Measurements from ENCODE around the gene PHF19. TPM values are rescaled to one million over a fixed set of nuclear protein-coding genes. Genes with fewer than 3 reads are reported as not detected.

PHF19 gene
- total and polyA plus RNA-seq, 4 experiments from 2014 or later, result 15.4 to 201 (median 106) TPM

- Histone ChIP-seq H3K9me3 (ENCODE audit: control insufficient read depth in 1 of 2, low read length in 2 of 2) (no peaks in the 10 kb centered on the region), H3K27ac (ENCODE audit: low read depth, low read length) (no peak overlapping the region), H3K36me3 (ENCODE audit: insufficient read depth, low read length) (peaks cover 63% of the 10 kb centered on the region), H3K4me3 (ENCODE audit: low read length in 2 of 2) (no peak overlapping the region), H3K4me1 (ENCODE audit: insufficient read depth, low read length) (no peaks in the 10 kb centered on the region), H3K27me3 (ENCODE audit: insufficient read depth, low read length) (no peaks in the 10 kb centered on the region)
- H3K27me3 Mint-ChIP-seq, result no peaks in the 10 kb centered on the region
- intact Hi-C loops (cut with micrococcal nuclease), result no loop called here
- CTCF ChIA-PET (ENCODE audit: partially characterized antibody), result interaction anchor here (1.3 to 1.6 kb wide), 3 partner anchors 10 to 79 kb away, joined by 3 read pairs; no protein-coding TSS in a partner anchor
- H3K4me1 Mint-ChIP-seq, result peaks cover 0 to 1% (median 0%) of the 10 kb centered on the region in 4 donors
- peaks cover 41 to 82% of the 10 kb centered on the region in 2 donors for H3K36me3 Mint-ChIP-seq
- DNase-seq, result no peak
- H3K27ac Mint-ChIP-seq, result peak overlapping the region in 3 of 7 donors; percentile 29 to 66 (median 30)
- no peaks in the 10 kb centered on the region for H3K9me3 Mint-ChIP-seq
- H3K4me3 Mint-ChIP-seq, result no peak overlapping the region
- POLR2A ChIA-PET (ENCODE audit: partially characterized antibody), result interaction anchor here (1.8 to 74.5 kb wide), 4 partner anchors 10 to 56 kb away, joined by 10 to 5577 read pairs (median 24); partner anchors contain the start of gene TRAF1
Measured at GRCh38 chr9:120857902-120858301, 19.1 kb downstream of the PHF19 start.

- Histone ChIP-seq H3K36me3 (ENCODE audit: insufficient read depth, low read length) (peaks cover 63% of the 10 kb centered on the region), H3K9me3 (ENCODE audit: control insufficient read depth in 1 of 2, low read length in 2 of 2) (no peaks in the 10 kb centered on the region), H3K27me3 (ENCODE audit: insufficient read depth, low read length) (no peaks in the 10 kb centered on the region), H3K4me3 (ENCODE audit: low read length in 2 of 2) (no peak overlapping the region), H3K4me1 (ENCODE audit: insufficient read depth, low read length) (no peaks in the 10 kb centered on the region), H3K27ac (ENCODE audit: low read depth, low read length) (no peak overlapping the region)
- peaks cover 0 to 3% (median under 1%) of the 10 kb centered on the region in 4 donors for H3K4me1 Mint-ChIP-seq
- no peaks in the 10 kb centered on the region for H3K27me3 Mint-ChIP-seq
- H3K4me3 Mint-ChIP-seq, result no peak overlapping the region
- intact Hi-C loops (cut with micrococcal nuclease), result no loop called here
- DNase-seq, result no peak
- H3K27ac Mint-ChIP-seq, result peak overlapping the region in 2 of 7 donors; percentile 29 to 85
- POLR2A ChIA-PET (ENCODE audit: partially characterized antibody), result interaction anchor here (1.8 to 74.5 kb wide), 5 partner anchors 11 to 56 kb away, joined by 10 to 5577 read pairs (median 19); partner anchors contain the start of gene TRAF1
- peaks cover 42 to 82% of the 10 kb centered on the region in 2 donors for H3K36me3 Mint-ChIP-seq
- CTCF ChIA-PET (ENCODE audit: partially characterized antibody), result interaction anchor here (1.3 to 1.6 kb wide), 3 partner anchors 10 to 79 kb away, joined by 3 read pairs; no protein-coding TSS in a partner anchor
- no peaks in the 10 kb centered on the region for H3K9me3 Mint-ChIP-seq
Measured at GRCh38 chr9:120857481-120857880, 19.5 kb downstream of the PHF19 start.

GRCh38 chr9:120856700-120857099, 20.3 kb downstream of the PHF19 start:
- Histone ChIP-seq H3K36me3 (ENCODE audit: insufficient read depth, low read length) (peaks cover 59% of the 10 kb centered on the region), H3K27ac (ENCODE audit: low read depth, low read length) (no peak overlapping the region), H3K9me3 (ENCODE audit: control insufficient read depth in 1 of 2, low read length in 2 of 2) (no peaks in the 10 kb centered on the region), H3K27me3 (ENCODE audit: insufficient read depth, low read length) (no peaks in the 10 kb centered on the region), H3K4me1 (ENCODE audit: insufficient read depth, low read length) (no peaks in the 10 kb centered on the region), H3K4me3 (ENCODE audit: low read length in 2 of 2) (no peak overlapping the region)
- H3K27me3 Mint-ChIP-seq, result no peaks in the 10 kb centered on the region
- H3K9me3 Mint-ChIP-seq, result no peaks in the 10 kb centered on the region
- H3K4me1 Mint-ChIP-seq, result peaks cover 0 to 3% (median under 1%) of the 10 kb centered on the region in 4 donors
- intact Hi-C loops (cut with micrococcal nuclease), result no loop called here
- peak overlapping the region in 4 of 7 donors; percentile 8 to 83 (median 40) for H3K27ac Mint-ChIP-seq
- ChIA-PET POLR2A (ENCODE audit: partially characterized antibody) (interaction anchor here (0.9 to 74.5 kb wide), 5 partner anchors 10 to 64 kb away, joined by 4 to 5577 read pairs (median 19); partner anchors contain the start of gene TRAF1), CTCF (ENCODE audit: partially characterized antibody) (interaction anchor here (1.2 to 1.9 kb wide), 5 partner anchors 11 to 125 kb away, joined by 3 to 5 read pairs (median 3); no protein-coding TSS in a partner anchor)
- no peak for DNase-seq
- no peak overlapping the region for H3K4me3 Mint-ChIP-seq
- peaks cover 40 to 83% of the 10 kb centered on the region in 2 donors for H3K36me3 Mint-ChIP-seq

- H3K27me3 Mint-ChIP-seq, result no peaks in the 10 kb centered on the region
- intact Hi-C loops (cut with micrococcal nuclease), result no loop called here
- no peaks in the 10 kb centered on the region for H3K4me1 ChIP-seq (ENCODE audit: insufficient read depth, low read length)
- peak overlapping the region in 6 of 7 donors; percentile 37 to 75 (median 52) for H3K27ac Mint-ChIP-seq
- no peak overlapping the region for H3K4me3 Mint-ChIP-seq
- CTCF ChIA-PET (ENCODE audit: partially characterized antibody), result interaction anchor here (1.2 to 1.9 kb wide), 3 partner anchors 12 to 126 kb away, joined by 3 to 5 read pairs (median 3); no protein-coding TSS in a partner anchor
- peaks cover 0 to 3% (median 1%) of the 10 kb centered on the region in 4 donors for H3K4me1 Mint-ChIP-seq
- H3K4me3 ChIP-seq (ENCODE audit: low read length in 2 of 2), result no peak overlapping the region
- H3K36me3 ChIP-seq (ENCODE audit: insufficient read depth, low read length), result peaks cover 59% of the 10 kb centered on the region
- no peaks in the 10 kb centered on the region for H3K27me3 ChIP-seq (ENCODE audit: insufficient read depth, low read length)
- DNase-seq, result no peak
- H3K36me3 Mint-ChIP-seq, result peaks cover 35 to 82% of the 10 kb centered on the region in 2 donors
- H3K9me3 ChIP-seq (ENCODE audit: control insufficient read depth in 1 of 2, low read length in 2 of 2), result no peaks in the 10 kb centered on the region
- no peaks in the 10 kb centered on the region for H3K9me3 Mint-ChIP-seq
- POLR2A ChIA-PET (ENCODE audit: partially characterized antibody), result interaction anchor here (0.9 to 74.5 kb wide), 5 partner anchors 9 to 64 kb away, joined by 4 to 5577 read pairs (median 19); partner anchors contain the start of gene TRAF1
- no peak overlapping the region for H3K27ac ChIP-seq (ENCODE audit: low read depth, low read length)
Measured at GRCh38 chr9:120855827-120856670, 20.9 kb downstream of the PHF19 start.

- Mint-ChIP-seq H3K36me3 (peaks cover 32 to 74% of the 10 kb centered on the region in 2 donors), H3K4me1 (peaks cover 1 to 11% (median 7%) of the 10 kb centered on the region in 4 donors), H3K9me3 (no peaks in the 10 kb centered on the region), H3K27ac (peak overlapping the region in 4 of 7 donors; percentile 9 to 74 (median 52)), H3K4me3 (no peak overlapping the region), H3K27me3 (no peaks in the 10 kb centered on the region)
- Histone ChIP-seq H3K4me3 (ENCODE audit: low read length in 2 of 2) (no peak overlapping the region), H3K9me3 (ENCODE audit: control insufficient read depth in 1 of 2, low read length in 2 of 2) (no peaks in the 10 kb centered on the region), H3K27ac (ENCODE audit: low read depth, low read length) (no peak overlapping the region), H3K27me3 (ENCODE audit: insufficient read depth, low read length) (no peaks in the 10 kb centered on the region), H3K36me3 (ENCODE audit: insufficient read depth, low read length) (peaks cover 47% of the 10 kb centered on the region), H3K4me1 (ENCODE audit: insufficient read depth, low read length) (no peaks in the 10 kb centered on the region)
- ChIA-PET POLR2A (ENCODE audit: partially characterized antibody) (interaction anchor here (1.0 to 4.6 kb wide), 5 partner anchors 8 to 75 kb away, joined by 3 to 29 read pairs (median 3); partner anchors contain the start of gene PSMD5), CTCF (ENCODE audit: partially characterized antibody) (no interaction called here)
- intact Hi-C loops (cut with micrococcal nuclease), result no loop called here
- no peak for DNase-seq
Measured at GRCh38 chr9:120854596-120855327, 22.2 kb downstream of the PHF19 start.

GRCh38 chr9:120853198-120853597, 23.8 kb downstream of the PHF19 start:
- Histone ChIP-seq H3K4me1 (ENCODE audit: insufficient read depth, low read length) (peaks cover 2% of the 10 kb centered on the region), H3K9me3 (ENCODE audit: control insufficient read depth in 1 of 2, low read length in 2 of 2) (no peaks in the 10 kb centered on the region), H3K27me3 (ENCODE audit: insufficient read depth, low read length) (no peaks in the 10 kb centered on the region), H3K36me3 (ENCODE audit: insufficient read depth, low read length) (peaks cover 34% of the 10 kb centered on the region), H3K27ac (ENCODE audit: low read depth, low read length) (no peak overlapping the region), H3K4me3 (ENCODE audit: low read length in 2 of 2) (no peak overlapping the region)
- Mint-ChIP-seq H3K4me3 (no peak overlapping the region), H3K4me1 (peaks cover 3 to 17% (median 12%) of the 10 kb centered on the region in 4 donors), H3K27ac (peak overlapping the region in 4 of 7 donors; percentile 13 to 41 (median 30)), H3K27me3 (no peaks in the 10 kb centered on the region), H3K36me3 (peaks cover 29 to 68% of the 10 kb centered on the region in 2 donors), H3K9me3 (no peaks in the 10 kb centered on the region)
- CTCF ChIA-PET (ENCODE audit: partially characterized antibody), result interaction anchor here (1.1 kb wide), 1 partner anchor 16 kb away, joined by 5 read pairs; no protein-coding TSS in a partner anchor
- DNase-seq, result no peak
- POLR2A ChIA-PET (ENCODE audit: partially characterized antibody), result interaction anchor here (1.1 to 1.8 kb wide), 4 partner anchors 9 to 20 kb away, joined by 3 to 9 read pairs (median 3); no protein-coding TSS in a partner anchor
- intact Hi-C loops (cut with micrococcal nuclease), result no loop called here
